Activated B cell treated with CpG ODN at 0.5 μM for 24 hours (primary cell): Measurements from ENCODE around the gene ADARB2. TPM values are rescaled to one million over a fixed set of nuclear protein-coding genes. Genes with fewer than 3 reads are reported as not detected.

Experiments used
- ATAC-seq: fragments of 200-7000 bp; cut with Tn5 transposase; one replicate; pipeline ENCODE4 v1.10.0; 2021; ENCODE audit warnings: low read depth, mild to moderate bottlenecking, moderate library complexity
- CTCF ChIA-PET: fragments of 350-600 bp; sonication (Branson Sonifier 250); formaldehyde crosslinking; loops from one replicate; lab custom pipeline; 2021; ENCODE audit warnings: antibody characterized with exemption; lab: Charles Lee
- POLR2A ChIA-PET: fragments of 350-600 bp; sonication (Branson Sonifier 250); formaldehyde crosslinking; loops from one replicate; lab custom pipeline; 2021; ENCODE audit warnings: antibody characterized with exemption; lab: Charles Lee
- DNase-seq: peaks from one replicate; pipeline ENCODE4 v3.0.0; 2022
- H3K27ac Mint-ChIP-seq: one replicate; pipeline ENCODE4 v1.8.0; 2020; ENCODE audit warnings: mixed read lengths
- H3K27me3 Mint-ChIP-seq: one replicate; pipeline ENCODE4 v1.8.0; 2021; ENCODE audit warnings: mixed read lengths
- H3K36me3 Mint-ChIP-seq: one replicate; pipeline ENCODE4 v1.8.0; 2021; ENCODE audit warnings: low read depth, mixed read lengths
- H3K4me1 Mint-ChIP-seq: one replicate; pipeline ENCODE4 v1.8.0; 2021; ENCODE audit warnings: mixed read lengths
- H3K4me3 Mint-ChIP-seq: one replicate; pipeline ENCODE4 v1.8.0; 2020; ENCODE audit warnings: mild to moderate bottlenecking, mixed read lengths
- H3K9me3 Mint-ChIP-seq: one replicate; pipeline ENCODE4 v1.8.0; 2020; ENCODE audit warnings: mixed read lengths
- intact Hi-C: fragments of 100-400 bp; cut with micrococcal nuclease; formaldehyde crosslinking; loops from one replicate; pipeline ENCODE4 v1.15.1; 2024
- total RNA-seq: library from RNA; stranded (reverse); gene quantifications from 2 replicates; pipeline ENCODE4 v1.2.3, GENCODE V29; 2022
- TF ChIP-seq, protein P1 (sequence below): fragments of 200-600 bp; IDR thresholded peaks from one replicate; pipeline ENCODE4 v1.8.0; 2022; ENCODE audit warnings: antibody characterized with exemption, mild to moderate bottlenecking

The ADARB2 gene
- total RNA-seq, 1 donor from 2014 or later: 0.11 TPM

GRCh38 chr10:1631282-1631681 is 106.0 kb downstream of the ADARB2 start:
- POLR2A ChIA-PET: no interaction called here
- ATAC-seq (no peak), DNase-seq (no peak)
- peaks cover 7% of the 10 kb centered on the region for H3K4me1 Mint-ChIP-seq
- CTCF ChIA-PET: no interaction called here
- H3K27ac Mint-ChIP-seq: no peak overlapping the region
- TF ChIP-seq, protein P1, sequence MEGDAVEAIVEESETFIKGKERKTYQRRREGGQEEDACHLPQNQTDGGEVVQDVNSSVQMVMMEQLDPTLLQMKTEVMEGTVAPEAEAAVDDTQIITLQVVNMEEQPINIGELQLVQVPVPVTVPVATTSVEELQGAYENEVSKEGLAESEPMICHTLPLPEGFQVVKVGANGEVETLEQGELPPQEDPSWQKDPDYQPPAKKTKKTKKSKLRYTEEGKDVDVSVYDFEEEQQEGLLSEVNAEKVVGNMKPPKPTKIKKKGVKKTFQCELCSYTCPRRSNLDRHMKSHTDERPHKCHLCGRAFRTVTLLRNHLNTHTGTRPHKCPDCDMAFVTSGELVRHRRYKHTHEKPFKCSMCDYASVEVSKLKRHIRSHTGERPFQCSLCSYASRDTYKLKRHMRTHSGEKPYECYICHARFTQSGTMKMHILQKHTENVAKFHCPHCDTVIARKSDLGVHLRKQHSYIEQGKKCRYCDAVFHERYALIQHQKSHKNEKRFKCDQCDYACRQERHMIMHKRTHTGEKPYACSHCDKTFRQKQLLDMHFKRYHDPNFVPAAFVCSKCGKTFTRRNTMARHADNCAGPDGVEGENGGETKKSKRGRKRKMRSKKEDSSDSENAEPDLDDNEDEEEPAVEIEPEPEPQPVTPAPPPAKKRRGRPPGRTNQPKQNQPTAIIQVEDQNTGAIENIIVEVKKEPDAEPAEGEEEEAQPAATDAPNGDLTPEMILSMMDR: no peak
- intact Hi-C loops: no loop called here
- no peaks in the 10 kb centered on the region for H3K9me3 Mint-ChIP-seq
- H3K36me3 Mint-ChIP-seq: no peaks in the 10 kb centered on the region
- no peak overlapping the region for H3K4me3 Mint-ChIP-seq
- H3K27me3 Mint-ChIP-seq: peaks cover 24% of the 10 kb centered on the region

DNA sequence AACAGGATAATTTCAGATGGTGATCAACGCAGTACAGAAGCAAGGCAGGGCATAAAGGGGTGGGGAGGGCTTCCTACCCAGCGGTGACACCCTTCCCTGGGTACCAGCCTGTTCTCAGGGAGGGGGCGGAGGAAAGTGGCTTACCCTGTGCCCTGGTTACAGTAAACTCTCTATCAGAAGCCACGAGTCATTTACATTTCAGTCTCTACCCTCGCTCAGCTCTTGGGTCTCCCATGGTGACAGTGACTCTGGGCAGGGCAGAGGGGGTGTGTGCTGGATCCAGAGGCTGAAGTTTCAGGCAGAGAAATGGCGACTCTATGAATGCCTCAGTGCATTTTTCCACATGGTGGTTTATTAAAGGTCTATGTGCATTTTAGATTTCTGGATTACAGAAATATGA is 107.0 kb downstream of the ADARB2 start:
- Mint-ChIP-seq H3K9me3 (no peaks in the 10 kb centered on the region), H3K27me3 (peaks cover 18% of the 10 kb centered on the region), H3K4me1 (peaks cover 7% of the 10 kb centered on the region), H3K36me3 (no peaks in the 10 kb centered on the region), H3K27ac (no peak overlapping the region), H3K4me3 (no peak overlapping the region)
- POLR2A ChIA-PET: no interaction called here
- CTCF ChIA-PET: no interaction called here
- TF ChIP-seq, protein P1: no peak
- ATAC-seq (no peak), DNase-seq (no peak)
- intact Hi-C loops: no loop called here

DNA sequence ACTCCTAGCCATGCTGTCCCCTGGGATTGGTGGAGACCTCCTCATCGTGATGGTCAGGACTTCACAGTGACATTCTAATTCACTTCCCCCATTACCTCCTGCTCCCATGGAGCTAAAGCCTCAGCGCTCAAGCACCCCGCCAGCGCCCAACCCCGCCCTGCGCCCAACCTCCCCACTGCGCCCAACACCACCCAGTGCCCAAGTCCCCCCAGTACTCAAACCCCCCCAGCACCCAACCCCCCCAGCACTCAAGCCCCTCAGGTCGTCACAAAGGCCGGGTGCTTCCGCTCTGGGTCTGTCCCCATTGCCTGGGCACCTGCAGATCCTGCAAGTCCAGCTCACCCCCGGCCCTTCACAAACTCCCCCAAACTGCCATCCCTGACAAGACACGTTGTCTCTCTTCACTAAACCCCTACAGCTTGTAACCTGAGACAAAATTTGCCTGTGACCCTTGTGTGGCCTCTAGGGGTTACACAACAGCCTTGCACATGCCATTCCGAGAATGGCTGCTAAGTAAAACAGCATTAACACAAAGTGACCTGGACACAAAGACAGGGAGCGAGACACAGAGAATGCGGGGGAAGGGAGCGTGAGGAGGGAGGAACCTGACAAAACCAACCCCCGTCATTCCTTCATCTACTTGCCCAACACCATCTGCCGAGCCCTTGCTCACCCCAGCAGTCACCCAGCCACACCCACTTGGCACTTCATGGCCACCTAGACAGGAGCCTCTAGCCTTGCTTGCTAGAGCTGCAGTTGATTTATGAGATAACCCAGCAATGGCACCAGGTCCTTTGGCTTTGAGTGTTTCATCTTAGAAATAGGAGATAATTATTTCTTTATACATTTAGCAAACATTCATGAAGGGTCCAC is 107.8 kb downstream of the ADARB2 start:
- Mint-ChIP-seq H3K27ac (no peak overlapping the region), H3K9me3 (no peaks in the 10 kb centered on the region), H3K27me3 (peaks cover 14% of the 10 kb centered on the region), H3K4me1 (peaks cover 7% of the 10 kb centered on the region), H3K36me3 (no peaks in the 10 kb centered on the region), H3K4me3 (no peak overlapping the region)
- DNase-seq: no peak
- TF ChIP-seq, protein P1: no peak
- ChIA-PET POLR2A (no interaction called here), CTCF (no interaction called here)
- intact Hi-C loops: no loop called here
- ATAC-seq: no peak

DNA sequence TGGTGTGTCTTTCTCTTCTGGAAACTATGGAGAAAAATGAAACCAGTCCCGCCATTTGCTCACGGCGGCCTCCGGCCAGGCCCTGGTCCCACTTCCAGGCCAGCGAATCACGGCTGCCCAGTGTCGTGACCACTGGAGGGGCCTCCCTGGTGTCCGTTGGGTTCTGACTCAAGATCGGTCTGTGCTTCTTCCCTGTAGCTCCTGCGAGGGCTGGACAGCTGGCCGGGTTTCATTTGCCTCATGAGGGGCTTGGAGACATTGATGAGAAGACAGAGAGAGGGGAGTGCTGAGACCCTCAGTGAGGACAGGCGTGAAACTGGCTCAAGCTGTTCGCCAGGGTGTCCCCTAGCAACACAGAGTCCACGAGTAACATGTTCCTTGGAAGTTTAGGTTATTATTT is 108.6 kb downstream of the ADARB2 start:
- Mint-ChIP-seq H3K4me3 (no peak overlapping the region), H3K4me1 (peaks cover 7% of the 10 kb centered on the region), H3K36me3 (no peaks in the 10 kb centered on the region), H3K27me3 (peaks cover 12% of the 10 kb centered on the region), H3K27ac (no peak overlapping the region), H3K9me3 (no peaks in the 10 kb centered on the region)
- POLR2A ChIA-PET: no interaction called here
- intact Hi-C loops: no loop called here
- TF ChIP-seq, protein P1: no peak
- no peak for DNase-seq
- ATAC-seq: no peak
- CTCF ChIA-PET: no interaction called here

GRCh38 chr10:1627945-1628344 is 109.4 kb downstream of the ADARB2 start:
- peaks cover 12% of the 10 kb centered on the region for H3K27me3 Mint-ChIP-seq
- H3K27ac Mint-ChIP-seq: no peak overlapping the region
- ATAC-seq (no peak), DNase-seq (no peak)
- TF ChIP-seq, protein P1: no peak
- no peaks in the 10 kb centered on the region for H3K36me3 Mint-ChIP-seq
- no peak overlapping the region for H3K4me3 Mint-ChIP-seq
- POLR2A ChIA-PET: no interaction called here
- peaks cover 7% of the 10 kb centered on the region for H3K4me1 Mint-ChIP-seq
- CTCF ChIA-PET: no interaction called here
- H3K9me3 Mint-ChIP-seq: no peaks in the 10 kb centered on the region
- intact Hi-C loops: no loop called here
